ENCODE results near the gene ZNF273.
"Not testable (repeated sequence)": the region's sequence is repeated elsewhere in the genome, so short reads cannot be mapped to it uniquely, and the experiment has no call there.

Gene ZNF273

GRCh38 chr7:64945503-64946175, 42.6 kb downstream of the ZNF273 start:
- Histone ChIP-seq H3K4me2 (no peak overlapping the region), H4K20me1 (no peaks in the 10 kb centered on the region), H3K4me3 (no peak overlapping the region), H3K27me3 (no peaks in the 10 kb centered on the region), H3K9ac (no peak overlapping the region), H3K9me3 (peaks cover 9% of the 10 kb centered on the region), H3K27ac (no peak overlapping the region), H3K4me1 (no peaks in the 10 kb centered on the region), H3K36me3 (no peaks in the 10 kb centered on the region)
- no peak for TF ChIP-seq Cebpa-rat (IDR thresholded peaks at IDR 0.05)

GRCh38 chr7:64946772-64947171, 43.7 kb downstream of the ZNF273 start:
- Histone ChIP-seq H3K9me3 (peaks cover 9% of the 10 kb centered on the region), H3K4me2 (no peak overlapping the region), H3K36me3 (no peaks in the 10 kb centered on the region), H3K27ac (no peak overlapping the region), H3K9ac (no peak overlapping the region), H3K4me1 (no peaks in the 10 kb centered on the region), H4K20me1 (no peaks in the 10 kb centered on the region), H3K27me3 (no peaks in the 10 kb centered on the region), H3K4me3 (no peak overlapping the region)
- TF ChIP-seq Cebpa-rat (IDR thresholded peaks at IDR 0.05): no peak

- no peak for TF ChIP-seq Cebpa-rat (IDR thresholded peaks at IDR 0.05)
- H3K9ac ChIP-seq: no peak overlapping the region
- H3K4me2 ChIP-seq: no peak overlapping the region
- H3K4me3 ChIP-seq: no peak overlapping the region
- no peaks in the 10 kb centered on the region for H3K27me3 ChIP-seq
- no peak overlapping the region for H3K27ac ChIP-seq
- H3K36me3 ChIP-seq: no peaks in the 10 kb centered on the region
- no peaks in the 10 kb centered on the region for H4K20me1 ChIP-seq
- H3K4me1 ChIP-seq: no peaks in the 10 kb centered on the region
- H3K9me3 ChIP-seq: peaks cover 9% of the 10 kb centered on the region
These were observed 44.4 kb downstream of the ZNF273 start for GRCh38 chr7:64947252-64948000.

- H3K36me3 ChIP-seq, H3K4me2 ChIP-seq, H3K9me3 ChIP-seq, H3K27me3 ChIP-seq, H3K4me3 ChIP-seq, H3K27ac ChIP-seq, H3K4me1 ChIP-seq, H4K20me1 ChIP-seq, H3K9ac ChIP-seq: not testable (repeated sequence)
These were observed 45.7 kb downstream of the ZNF273 start for GRCh38 chr7:64948774-64949173.

GRCh38 chr7:64950673-64951072, 47.6 kb downstream of the ZNF273 start:
- H3K4me3 ChIP-seq, H4K20me1 ChIP-seq, H3K9me3 ChIP-seq, H3K9ac ChIP-seq, H3K36me3 ChIP-seq, H3K4me1 ChIP-seq, H3K27me3 ChIP-seq, H3K4me2 ChIP-seq, H3K27ac ChIP-seq: not testable (repeated sequence)

- Histone ChIP-seq H3K4me2 (no peak overlapping the region), H3K27ac (no peak overlapping the region), H3K36me3 (no peaks in the 10 kb centered on the region), H3K4me1 (no peaks in the 10 kb centered on the region), H3K9ac (no peak overlapping the region), H4K20me1 (no peaks in the 10 kb centered on the region), H3K4me3 (no peak overlapping the region), H3K27me3 (no peaks in the 10 kb centered on the region), H3K9me3 (peaks cover 12% of the 10 kb centered on the region)
- no peak for TF ChIP-seq Cebpa-rat (IDR thresholded peaks at IDR 0.05)
These were observed 48.3 kb downstream of the ZNF273 start for GRCh38 chr7:64951250-64951848.

- H3K27me3 ChIP-seq: no peaks in the 10 kb centered on the region
- no peak overlapping the region for H3K4me3 ChIP-seq
- no peaks in the 10 kb centered on the region for H3K36me3 ChIP-seq
- TF ChIP-seq Cebpa-rat (IDR thresholded peaks at IDR 0.05): no peak
- 0 out of 2 replicates have a peak overlapping the region, but pooled peaks have one; percentile 8 for H3K4me2 ChIP-seq
- H3K9me3 ChIP-seq: peaks cover 62% of the 10 kb centered on the region
- no peaks in the 10 kb centered on the region for H4K20me1 ChIP-seq
- H3K9ac ChIP-seq: no peak overlapping the region
- H3K4me1 ChIP-seq: peaks cover 9% of the 10 kb centered on the region
- H3K27ac ChIP-seq: no peak overlapping the region
These were observed 56.1 kb downstream of the ZNF273 start for GRCh38 chr7:64959072-64959747.

GRCh38 chr7:64965594-64965993, 62.5 kb downstream of the ZNF273 start:
- Histone ChIP-seq H3K4me3 (no peak overlapping the region), H3K9ac (no peak overlapping the region), H3K4me2 (no peak overlapping the region), H3K27me3 (no peaks in the 10 kb centered on the region), H3K9me3 (peaks cover 53% of the 10 kb centered on the region), H3K36me3 (no peaks in the 10 kb centered on the region), H3K27ac (no peak overlapping the region), H4K20me1 (no peaks in the 10 kb centered on the region), H3K4me1 (no peaks in the 10 kb centered on the region)
- no peak for TF ChIP-seq Cebpa-rat (IDR thresholded peaks at IDR 0.05)

GRCh38 chr7:64978497-64979203, 75.6 kb downstream of the ZNF273 start:
- no peak overlapping the region for H3K4me2 ChIP-seq
- H3K9ac ChIP-seq: no peak overlapping the region
- peak overlapping the region; percentile 24; the same call in 1 of the 2 replicates for H3K4me3 ChIP-seq
- peaks cover 77% of the 10 kb centered on the region for H3K36me3 ChIP-seq
- H3K27ac ChIP-seq: no peak overlapping the region
- peaks cover 82% of the 10 kb centered on the region for H3K9me3 ChIP-seq
- no peaks in the 10 kb centered on the region for H3K27me3 ChIP-seq
- no peak for TF ChIP-seq Cebpa-rat (IDR thresholded peaks at IDR 0.05)
- H3K4me1 ChIP-seq: no peaks in the 10 kb centered on the region
- H4K20me1 ChIP-seq: no peaks in the 10 kb centered on the region

All from BLaER1 (cell line).